A549 (cell line): ENCODE measurements around the gene TMEM198.

ENCODE experiments used
- POLR2A ChIP-seq: IDR thresholded peaks from 2 replicates; pipeline ENCODE4 v1.6.1; 2012; ENCODE audit warnings: mild to moderate bottlenecking, low read length
- SMC3 ChIP-seq: fragments of >200 bp; sonication (Bioruptor Twin); formaldehyde crosslinking; IDR thresholded peaks from 3 replicates; pipeline ENCODE4 v1.6.1; 2018; ENCODE audit warnings: inconsistent platforms

DNA sequence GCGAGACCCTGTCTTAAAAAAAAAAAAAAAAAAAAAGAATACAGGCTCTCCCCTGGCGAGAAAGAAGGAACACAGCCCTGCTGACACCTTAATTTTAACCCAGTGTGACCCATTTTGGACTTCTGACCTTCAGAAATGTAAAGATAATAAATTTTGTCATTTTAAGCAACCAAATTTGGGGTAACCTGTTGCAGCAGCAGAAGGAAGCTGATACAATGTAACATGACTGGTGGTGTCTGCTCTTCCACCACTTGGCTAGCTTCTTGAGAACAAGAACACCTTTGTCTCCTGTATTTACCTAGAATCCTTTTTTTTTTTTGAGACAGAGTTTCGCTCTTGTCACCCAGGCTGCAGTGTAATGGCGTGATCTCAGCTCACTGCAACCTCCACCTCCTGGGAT lies 47.3 kb downstream of the TMEM198 start:
- TF ChIP-seq POLR2A (no peak), SMC3 (no peak)
